HEK293 (cell line): Measurements from ENCODE around the gene WDR53.

Source experiments
- KLF10 ChIP-seq: fragments of 450-650 bp; IDR thresholded peaks from 2 replicates; pipeline ENCODE4 v1.5.1; 2018; ENCODE audit warnings: missing biosample characterization, mild to moderate bottlenecking, missing genetic modification characterization
- TF ChIP-seq, protein P1 (sequence below): fragments of 450-650 bp; formaldehyde crosslinking; IDR thresholded peaks from 2 replicates; pipeline ENCODE4 v1.5.1; 2016; ENCODE audit warnings: missing biosample characterization, missing genetic modification characterization
- TF ChIP-seq, protein P2 (sequence below): fragments of 450-650 bp; formaldehyde crosslinking; IDR thresholded peaks from 2 replicates; pipeline ENCODE4 v1.5.1; 2016; ENCODE audit warnings: missing biosample characterization, missing genetic modification characterization

GRCh38 chr3:196608693-196609092 lies 40.3 kb upstream of the WDR53 start:
- TF ChIP-seq, protein P1, sequence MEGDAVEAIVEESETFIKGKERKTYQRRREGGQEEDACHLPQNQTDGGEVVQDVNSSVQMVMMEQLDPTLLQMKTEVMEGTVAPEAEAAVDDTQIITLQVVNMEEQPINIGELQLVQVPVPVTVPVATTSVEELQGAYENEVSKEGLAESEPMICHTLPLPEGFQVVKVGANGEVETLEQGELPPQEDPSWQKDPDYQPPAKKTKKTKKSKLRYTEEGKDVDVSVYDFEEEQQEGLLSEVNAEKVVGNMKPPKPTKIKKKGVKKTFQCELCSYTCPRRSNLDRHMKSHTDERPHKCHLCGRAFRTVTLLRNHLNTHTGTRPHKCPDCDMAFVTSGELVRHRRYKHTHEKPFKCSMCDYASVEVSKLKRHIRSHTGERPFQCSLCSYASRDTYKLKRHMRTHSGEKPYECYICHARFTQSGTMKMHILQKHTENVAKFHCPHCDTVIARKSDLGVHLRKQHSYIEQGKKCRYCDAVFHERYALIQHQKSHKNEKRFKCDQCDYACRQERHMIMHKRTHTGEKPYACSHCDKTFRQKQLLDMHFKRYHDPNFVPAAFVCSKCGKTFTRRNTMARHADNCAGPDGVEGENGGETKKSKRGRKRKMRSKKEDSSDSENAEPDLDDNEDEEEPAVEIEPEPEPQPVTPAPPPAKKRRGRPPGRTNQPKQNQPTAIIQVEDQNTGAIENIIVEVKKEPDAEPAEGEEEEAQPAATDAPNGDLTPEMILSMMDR (tag by site-specific recombination), result no peak
- TF ChIP-seq KLF10 (tag by site-specific recombination), result no peak
- TF ChIP-seq, protein P2, sequence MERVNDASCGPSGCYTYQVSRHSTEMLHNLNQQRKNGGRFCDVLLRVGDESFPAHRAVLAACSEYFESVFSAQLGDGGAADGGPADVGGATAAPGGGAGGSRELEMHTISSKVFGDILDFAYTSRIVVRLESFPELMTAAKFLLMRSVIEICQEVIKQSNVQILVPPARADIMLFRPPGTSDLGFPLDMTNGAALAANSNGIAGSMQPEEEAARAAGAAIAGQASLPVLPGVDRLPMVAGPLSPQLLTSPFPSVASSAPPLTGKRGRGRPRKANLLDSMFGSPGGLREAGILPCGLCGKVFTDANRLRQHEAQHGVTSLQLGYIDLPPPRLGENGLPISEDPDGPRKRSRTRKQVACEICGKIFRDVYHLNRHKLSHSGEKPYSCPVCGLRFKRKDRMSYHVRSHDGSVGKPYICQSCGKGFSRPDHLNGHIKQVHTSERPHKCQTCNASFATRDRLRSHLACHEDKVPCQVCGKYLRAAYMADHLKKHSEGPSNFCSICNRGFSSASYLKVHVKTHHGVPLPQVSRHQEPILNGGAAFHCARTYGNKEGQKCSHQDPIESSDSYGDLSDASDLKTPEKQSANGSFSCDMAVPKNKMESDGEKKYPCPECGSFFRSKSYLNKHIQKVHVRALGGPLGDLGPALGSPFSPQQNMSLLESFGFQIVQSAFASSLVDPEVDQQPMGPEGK (tag by site-specific recombination), result no peak
